A673 (cell line): Measurements from ENCODE around the gene CTU2.

ENCODE experiments used
- CTCF ChIP-seq: fragments of 300-800, 200-600 bp; sonication (generic); conservative IDR thresholded peaks from 2 replicates; pipeline ENCODE4 v1.5.1; 2017; ENCODE audit warnings: low read depth, mild to moderate bottlenecking, antibody characterized with exemption, low read length, moderate library complexity, mixed read lengths
- EZH2 ChIP-seq: fragments of 200-600 bp; sonication (generic); IDR thresholded peaks from 2 replicates; pipeline ENCODE4 v1.6.1; 2017; ENCODE audit warnings: borderline replicate concordance, low read depth, mild to moderate bottlenecking, mixed read lengths, antibody characterized with exemption, low read length; ENCODE audit not compliant: poor library complexity, severe bottlenecking

- no peak for TF ChIP-seq CTCF
- TF ChIP-seq EZH2 = no peak
Observed at GRCh38 chr16:88703486-88704309, 2.6 kb upstream of the CTU2 start.
